ENCODE measurements around the gene RTP5. TPM values are rescaled to one million over a fixed set of nuclear protein-coding genes. Genes with fewer than 3 reads are reported as not detected.

Gene RTP5
- total RNA-seq, 2 donors from 2014 or later = 0.12 TPM; not detected in 1

- DNase-seq (no peak), ATAC-seq (peak; percentile 9)
- Mint-ChIP-seq H3K4me1 (peaks cover 12% of the 10 kb centered on the region), H3K36me3 (ENCODE audit: low read depth) (no peaks in the 10 kb centered on the region), H3K27ac (no peak overlapping the region), H3K27me3 (no peaks in the 10 kb centered on the region), H3K4me3 (peak overlapping the region; percentile 28)
- no peaks in the 10 kb centered on the region for H3K9me3 ChIP-seq (ENCODE audit: control insufficient read depth, low read length, poor library complexity, severe bottlenecking)
Measured at GRCh38 chr2:241849616-241850543, 19.6 kb upstream of the RTP5 start.

- Mint-ChIP-seq H3K27me3 (no peaks in the 10 kb centered on the region), H3K27ac (no peak overlapping the region), H3K4me1 (peaks cover 9% of the 10 kb centered on the region), H3K36me3 (ENCODE audit: low read depth) (no peaks in the 10 kb centered on the region), H3K4me3 (no peak overlapping the region)
- DNase-seq = peak in 1 of 3 donors; percentile 3
- no peak for ATAC-seq
- H3K9me3 ChIP-seq (ENCODE audit: control insufficient read depth, low read length, poor library complexity, severe bottlenecking) = no peaks in the 10 kb centered on the region
Measured at GRCh38 chr2:241850544-241851324, 18.8 kb upstream of the RTP5 start.

GRCh38 chr2:241851325-241852115, 18.0 kb upstream of the RTP5 start:
- H3K4me1 Mint-ChIP-seq = peaks cover 5% of the 10 kb centered on the region

GRCh38 chr2:241852116-241852980, 17.2 kb upstream of the RTP5 start:
- Mint-ChIP-seq H3K36me3 (ENCODE audit: low read depth) (no peaks in the 10 kb centered on the region), H3K4me1 (peaks cover 3% of the 10 kb centered on the region)
- DNase-seq = no peak

More at GRCh38 chr2:241851325-241852115, 18.0 kb upstream of the RTP5 start:
- DNase-seq = peak in 1 of 3 donors; percentile 3
- no peak for ATAC-seq
- H3K9me3 ChIP-seq (ENCODE audit: control insufficient read depth, low read length, poor library complexity, severe bottlenecking) = no peaks in the 10 kb centered on the region
- no peak overlapping the region for H3K27ac Mint-ChIP-seq
- H3K27me3 Mint-ChIP-seq = no peaks in the 10 kb centered on the region
- no peak overlapping the region for H3K4me3 Mint-ChIP-seq
- no peaks in the 10 kb centered on the region for H3K36me3 Mint-ChIP-seq (ENCODE audit: low read depth)

GRCh38 chr2:241852981-241853631, 16.4 kb upstream of the RTP5 start:
- H3K4me3 Mint-ChIP-seq = no peak overlapping the region
- H3K27me3 Mint-ChIP-seq = no peaks in the 10 kb centered on the region
- no peaks in the 10 kb centered on the region for H3K36me3 Mint-ChIP-seq (ENCODE audit: low read depth)
- no peak for DNase-seq
- H3K4me1 Mint-ChIP-seq = peaks cover 6% of the 10 kb centered on the region
- no peak overlapping the region for H3K27ac Mint-ChIP-seq
- H3K9me3 ChIP-seq (ENCODE audit: control insufficient read depth, low read length, poor library complexity, severe bottlenecking) = no peaks in the 10 kb centered on the region
- ATAC-seq = no peak

More at GRCh38 chr2:241852116-241852980, 17.2 kb upstream of the RTP5 start:
- H3K27ac Mint-ChIP-seq = no peak overlapping the region
- H3K27me3 Mint-ChIP-seq = no peaks in the 10 kb centered on the region
- ATAC-seq = no peak
- H3K4me3 Mint-ChIP-seq = no peak overlapping the region
- no peaks in the 10 kb centered on the region for H3K9me3 ChIP-seq (ENCODE audit: control insufficient read depth, low read length, poor library complexity, severe bottlenecking)

- peaks cover 8% of the 10 kb centered on the region for H3K4me1 Mint-ChIP-seq
- no peaks in the 10 kb centered on the region for H3K27me3 Mint-ChIP-seq
- H3K27ac Mint-ChIP-seq = no peak overlapping the region
- no peaks in the 10 kb centered on the region for H3K36me3 Mint-ChIP-seq (ENCODE audit: low read depth)
- ATAC-seq (peak; percentile 11), DNase-seq (peak in 2 of 3 donors; percentile 9 to 12)
- no peak overlapping the region for H3K4me3 Mint-ChIP-seq
- H3K9me3 ChIP-seq (ENCODE audit: control insufficient read depth, low read length, poor library complexity, severe bottlenecking) = no peaks in the 10 kb centered on the region
Measured at GRCh38 chr2:241853651-241854341, 15.7 kb upstream of the RTP5 start.

- Mint-ChIP-seq H3K4me3 (no peak overlapping the region), H3K4me1 (peaks cover 9% of the 10 kb centered on the region)
- DNase-seq = peak in 1 of 3 donors; percentile 4
Measured at GRCh38 chr2:241854342-241855244, 14.9 kb upstream of the RTP5 start.

GRCh38 chr2:241855245-241855887, 14.2 kb upstream of the RTP5 start:
- no peaks in the 10 kb centered on the region for H3K9me3 ChIP-seq (ENCODE audit: control insufficient read depth, low read length, poor library complexity, severe bottlenecking)
- Mint-ChIP-seq H3K27ac (peak overlapping the region; percentile 94), H3K4me3 (peak overlapping the region; percentile 45), H3K27me3 (no peaks in the 10 kb centered on the region), H3K4me1 (peaks cover 14% of the 10 kb centered on the region), H3K36me3 (ENCODE audit: low read depth) (no peaks in the 10 kb centered on the region)
- DNase-seq (peak in 1 of 3 donors; percentile 4), ATAC-seq (no peak)

More at GRCh38 chr2:241854342-241855244, 14.9 kb upstream of the RTP5 start:
- H3K36me3 Mint-ChIP-seq (ENCODE audit: low read depth) = no peaks in the 10 kb centered on the region
- no peaks in the 10 kb centered on the region for H3K9me3 ChIP-seq (ENCODE audit: control insufficient read depth, low read length, poor library complexity, severe bottlenecking)
- no peak overlapping the region for H3K27ac Mint-ChIP-seq
- H3K27me3 Mint-ChIP-seq = no peaks in the 10 kb centered on the region
- no peak for ATAC-seq

GRCh38 chr2:241855888-241856422, 13.6 kb upstream of the RTP5 start:
- H3K4me3 Mint-ChIP-seq = peak overlapping the region; percentile 45
- H3K36me3 Mint-ChIP-seq (ENCODE audit: low read depth) = no peaks in the 10 kb centered on the region
- H3K9me3 ChIP-seq (ENCODE audit: control insufficient read depth, low read length, poor library complexity, severe bottlenecking) = no peaks in the 10 kb centered on the region
- ATAC-seq (no peak), DNase-seq (no peak)
- no peaks in the 10 kb centered on the region for H3K27me3 Mint-ChIP-seq
- peaks cover 18% of the 10 kb centered on the region for H3K4me1 Mint-ChIP-seq
- H3K27ac Mint-ChIP-seq = peak overlapping the region; percentile 94

- ATAC-seq (no peak), DNase-seq (no peak)
- peak overlapping the region; percentile 91 for H3K4me3 Mint-ChIP-seq
- peak overlapping the region; percentile 94 for H3K27ac Mint-ChIP-seq
- H3K9me3 ChIP-seq (ENCODE audit: control insufficient read depth, low read length, poor library complexity, severe bottlenecking) = no peaks in the 10 kb centered on the region
- peaks cover 11% of the 10 kb centered on the region for H3K36me3 Mint-ChIP-seq (ENCODE audit: low read depth)
- peaks cover 8% of the 10 kb centered on the region for H3K27me3 Mint-ChIP-seq
- H3K4me1 Mint-ChIP-seq = peaks cover 28% of the 10 kb centered on the region
Measured at GRCh38 chr2:241857041-241857541, 12.4 kb upstream of the RTP5 start.
